Activated CD8-positive, alpha-beta T cell treated with anti-CD3 and anti-CD28 coated beads for 36 hours (primary cell): ENCODE results near the gene ARHGAP44. TPM values are rescaled to one million over a fixed set of nuclear protein-coding genes. Genes with fewer than 3 reads are reported as not detected.

ENCODE experiments used
- ATAC-seq: fragments of 200-7000 bp; cut with Tn5 transposase; one replicate; pipeline ENCODE4 v1.10.0; 2021; ENCODE audit warnings: mild to moderate bottlenecking, moderate library complexity
- CTCF ChIA-PET: fragments of 350-600 bp; sonication (Branson Sonifier 250); formaldehyde crosslinking; loops from one replicate; lab custom pipeline; 2021; ENCODE audit warnings: antibody characterized with exemption; lab: Charles Lee
- POLR2A ChIA-PET: fragments of 350-600 bp; sonication (Branson Sonifier 250); formaldehyde crosslinking; loops from one replicate; lab custom pipeline; 2021; ENCODE audit warnings: antibody characterized with exemption; lab: Charles Lee
- DNase-seq: peaks from one replicate; pipeline ENCODE4 v3.0.0-alpha.2; 2020
- H3K27ac Mint-ChIP-seq: one replicate; pipeline ENCODE4 v1.8.0; 2021; ENCODE audit warnings: mild to moderate bottlenecking, mixed read lengths
- H3K27me3 Mint-ChIP-seq: one replicate; pipeline ENCODE4 v1.8.0; 2021; ENCODE audit warnings: mixed read lengths
- H3K36me3 Mint-ChIP-seq: one replicate; pipeline ENCODE4 v1.8.0; 2021; ENCODE audit warnings: low read depth, mixed read lengths
- H3K4me1 Mint-ChIP-seq: one replicate; pipeline ENCODE4 v1.8.0; 2021; ENCODE audit warnings: low read depth, mixed read lengths
- H3K4me3 Mint-ChIP-seq: one replicate; pipeline ENCODE4 v1.8.0; 2021; ENCODE audit warnings: mild to moderate bottlenecking, moderate library complexity, mixed read lengths
- H3K9me3 Mint-ChIP-seq: one replicate; pipeline ENCODE4 v1.8.0; 2021; ENCODE audit warnings: mixed read lengths
- CTCF ChIP-seq: fragments of 200-600 bp; IDR thresholded peaks from one replicate; pipeline ENCODE4 v1.8.0; 2022; ENCODE audit warnings: antibody characterized with exemption, mild to moderate bottlenecking
- intact Hi-C: fragments of 100-400 bp; cut with micrococcal nuclease; formaldehyde crosslinking; loops from one replicate; pipeline ENCODE4 v1.10.0; 2022
- total RNA-seq, 2 experiments: library from RNA; stranded (reverse); gene quantifications; one replicate each; pipeline ENCODE4 v1.2.3, GENCODE V29; 2021

The ARHGAP44 gene
- total RNA-seq, 2 experiments from 2014 or later, result 0.22 to 0.50 TPM

GRCh38 chr17:13025258-13025627 is 235.9 kb downstream of the ARHGAP44 start:
- intact Hi-C loops, result no loop called here
- Mint-ChIP-seq H3K27ac (no peak overlapping the region), H3K9me3 (no peaks in the 10 kb centered on the region), H3K27me3 (peaks cover 8% of the 10 kb centered on the region), H3K4me3 (no peak overlapping the region), H3K4me1 (peaks cover 4% of the 10 kb centered on the region), H3K36me3 (no peaks in the 10 kb centered on the region)
- no peak for TF ChIP-seq CTCF
- ATAC-seq, result no peak
- POLR2A ChIA-PET, result no interaction called here
- CTCF ChIA-PET, result interaction anchor here (1.0 kb wide), 1 partner anchor 71 kb away, joined by 4 read pairs; no protein-coding TSS in a partner anchor
- DNase-seq, result no peak

GRCh38 chr17:13025687-13026086 is 236.4 kb downstream of the ARHGAP44 start:
- no peaks in the 10 kb centered on the region for H3K9me3 Mint-ChIP-seq
- peaks cover 4% of the 10 kb centered on the region for H3K4me1 Mint-ChIP-seq
- intact Hi-C loops, result no loop called here
- H3K27ac Mint-ChIP-seq, result no peak overlapping the region
- no peak for ATAC-seq
- no peaks in the 10 kb centered on the region for H3K36me3 Mint-ChIP-seq
- CTCF ChIA-PET, result no interaction called here
- peaks cover 8% of the 10 kb centered on the region for H3K27me3 Mint-ChIP-seq
- no peak for DNase-seq
- no peak for TF ChIP-seq CTCF
- no peak overlapping the region for H3K4me3 Mint-ChIP-seq
- POLR2A ChIA-PET, result no interaction called here

GRCh38 chr17:13027246-13027645 is 237.9 kb downstream of the ARHGAP44 start:
- DNase-seq, result no peak
- no peak for TF ChIP-seq CTCF
- ChIA-PET CTCF (interaction anchor here (1.1 kb wide), 1 partner anchor 8 kb away, joined by 5 read pairs; no protein-coding TSS in a partner anchor), POLR2A (no interaction called here)
- Mint-ChIP-seq H3K36me3 (no peaks in the 10 kb centered on the region), H3K27me3 (peaks cover 8% of the 10 kb centered on the region), H3K4me3 (no peak overlapping the region), H3K27ac (no peak overlapping the region), H3K4me1 (peaks cover 10% of the 10 kb centered on the region), H3K9me3 (no peaks in the 10 kb centered on the region)
- no peak for ATAC-seq
- intact Hi-C loops, result no loop called here

GRCh38 chr17:13029340-13029739 is 240.0 kb downstream of the ARHGAP44 start:
- CTCF ChIA-PET, result interaction anchor here (0.7 to 6.1 kb wide), 12 partner anchors 11 to 254 kb away, joined by 3 to 214 read pairs (median 7); partner anchors contain the start of gene ELAC2
- no peak overlapping the region for H3K4me3 Mint-ChIP-seq
- ATAC-seq (no peak), DNase-seq (no peak)
- H3K27ac Mint-ChIP-seq, result no peak overlapping the region
- intact Hi-C loops, result no loop called here
- peaks cover 9% of the 10 kb centered on the region for H3K4me1 Mint-ChIP-seq
- H3K9me3 Mint-ChIP-seq, result no peaks in the 10 kb centered on the region
- POLR2A ChIA-PET, result no interaction called here
- H3K27me3 Mint-ChIP-seq, result peaks cover 8% of the 10 kb centered on the region
- no peak for TF ChIP-seq CTCF
- no peaks in the 10 kb centered on the region for H3K36me3 Mint-ChIP-seq

- H3K9me3 Mint-ChIP-seq, result no peaks in the 10 kb centered on the region
- no peak for ATAC-seq
- peaks cover 6% of the 10 kb centered on the region for H3K4me1 Mint-ChIP-seq
- ChIA-PET CTCF (interaction anchor here (0.6 to 6.1 kb wide), 21 partner anchors 10 to 1784 kb away, joined by 3 to 214 read pairs (median 5); partner anchors contain the start of gene ELAC2), POLR2A (interaction anchor here (0.6 to 1.4 kb wide), 2 partner anchors 12 to 29 kb away, joined by 3 to 11 read pairs; partner anchors contain the start of gene ELAC2)
- DNase-seq, result no peak
- peaks cover 8% of the 10 kb centered on the region for H3K27me3 Mint-ChIP-seq
- no peaks in the 10 kb centered on the region for H3K36me3 Mint-ChIP-seq
- intact Hi-C loops, result no loop called here
- H3K27ac Mint-ChIP-seq, result no peak overlapping the region
- no peak for TF ChIP-seq CTCF
- no peak overlapping the region for H3K4me3 Mint-ChIP-seq
Measured at GRCh38 chr17:13030056-13030455, 240.8 kb downstream of the ARHGAP44 start.
